Esophagus (tissue), 2 donors: Measurements from ENCODE around the gene MBNL1. TPM values are rescaled to one million over a fixed set of nuclear protein-coding genes. Genes with fewer than 3 reads are reported as not detected.
A peak's percentile ranks its signal among the peaks of the same experiment; 100 is the strongest.

ENCODE experiments used
- H3K27ac ChIP-seq, 2 donors: one replicate each; pipeline ENCODE4 v1.5.1; 2013; ENCODE audit warnings: low read depth in 2 of 2, mild to moderate bottlenecking in 2 of 2, inconsistent platforms in 1 of 2, low read length in 1 of 2, moderate library complexity in 1 of 2
- H3K27me3 ChIP-seq, 2 donors: one replicate each; pipeline ENCODE4 v1.6.1; 2013; ENCODE audit warnings: low read length in 2 of 2, control low read depth in 1 of 2, mild to moderate bottlenecking in 1 of 2; ENCODE audit not compliant: insufficient read depth in 2 of 2, control insufficient read depth in 1 of 2
- H3K36me3 ChIP-seq, 2 donors: one replicate each; pipeline ENCODE4 v1.6.1; 2013; ENCODE audit warnings: low read length in 1 of 2; ENCODE audit not compliant: control insufficient read depth in 2 of 2, insufficient read depth in 2 of 2
- H3K4me1 ChIP-seq, 2 donors: one replicate each; pipeline ENCODE4 v1.6.1; 2013; ENCODE audit warnings: low read length in 1 of 2; ENCODE audit not compliant: control insufficient read depth in 2 of 2, insufficient read depth in 2 of 2
- H3K4me3 ChIP-seq, 2 donors: one replicate each; pipeline ENCODE4 v1.5.1; 2013; ENCODE audit warnings: low read length in 2 of 2, mild to moderate bottlenecking in 2 of 2, low read depth in 1 of 2, moderate library complexity in 1 of 2
- H3K9me3 ChIP-seq, 2 donors: one replicate each; pipeline ENCODE4 v1.6.1; 2013; ENCODE audit warnings: mild to moderate bottlenecking in 2 of 2, low read depth in 1 of 2, low read length in 1 of 2, moderate library complexity in 1 of 2; ENCODE audit not compliant: control insufficient read depth in 2 of 2, insufficient read depth in 1 of 2
- WGBS, 2 donors: extraction: QIAGEN DNeasy Blood & Tissue Kit; methylation state at CpG; one replicate each; pipeline ENCODE4 v1.1.7; 2013; 5-methylcytosine and 5-hydroxymethylcytosine counted together
- polyA plus RNA-seq, 2 donors: library from polyadenylated mRNA; stranded (reverse); fragments of 200-250 nt; gene quantifications; one replicate each; pipeline ENCODE4 v1.2.3, GENCODE V29; 2013
- donor health status: healthy with polysubstance abuse.
- donor health status: Bipolar disorder and iron deficiency.

MBNL1 gene
- polyA plus RNA-seq, 2 donors = 23.6 to 28.6 TPM

DNA sequence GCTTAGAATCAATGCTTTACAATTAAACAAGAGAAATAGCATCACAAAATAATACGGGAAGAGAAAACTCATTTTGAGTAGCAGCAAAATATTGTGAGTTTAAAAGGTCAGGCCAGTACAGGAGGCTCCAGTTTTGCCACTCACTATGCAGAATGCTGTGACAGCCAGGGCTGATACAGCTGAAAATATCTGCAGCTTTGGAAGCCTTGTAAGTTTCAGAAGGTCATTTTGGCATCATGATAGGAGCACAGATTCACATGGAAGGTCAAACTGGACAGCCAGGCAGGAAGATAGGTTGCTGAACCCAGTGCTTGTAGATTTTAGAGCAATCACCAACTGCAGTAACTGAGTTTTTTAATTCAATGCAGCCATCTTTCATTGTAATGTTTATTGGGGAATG, 14.1 kb downstream of the MBNL1 start:
- H3K4me1 ChIP-seq = peaks cover 0 to 2% of the 10 kb centered on the region in 2 donors
- H3K36me3 ChIP-seq = no peaks in the 10 kb centered on the region
- H3K27me3 ChIP-seq = no peaks in the 10 kb centered on the region
- no peak overlapping the region for H3K4me3 ChIP-seq
- 36 to 37% methylated on average over 1 of the region's 1 CpG for WGBS, 2 donors
- H3K9me3 ChIP-seq = no peaks in the 10 kb centered on the region
- peak overlapping the region in 1 of 2 donors; percentile 15 for H3K27ac ChIP-seq

GRCh38 chr3:152283492-152284381, 15.0 kb downstream of the MBNL1 start:
- Histone ChIP-seq H3K27ac (no peak overlapping the region), H3K9me3 (no peaks in the 10 kb centered on the region), H3K4me3 (no peak overlapping the region), H3K27me3 (no peaks in the 10 kb centered on the region), H3K4me1 (peaks cover 0 to 2% of the 10 kb centered on the region in 2 donors), H3K36me3 (no peaks in the 10 kb centered on the region)
- WGBS, 2 donors = 75 to 90% methylated on average over 2 of the region's 2 CpGs

DNA sequence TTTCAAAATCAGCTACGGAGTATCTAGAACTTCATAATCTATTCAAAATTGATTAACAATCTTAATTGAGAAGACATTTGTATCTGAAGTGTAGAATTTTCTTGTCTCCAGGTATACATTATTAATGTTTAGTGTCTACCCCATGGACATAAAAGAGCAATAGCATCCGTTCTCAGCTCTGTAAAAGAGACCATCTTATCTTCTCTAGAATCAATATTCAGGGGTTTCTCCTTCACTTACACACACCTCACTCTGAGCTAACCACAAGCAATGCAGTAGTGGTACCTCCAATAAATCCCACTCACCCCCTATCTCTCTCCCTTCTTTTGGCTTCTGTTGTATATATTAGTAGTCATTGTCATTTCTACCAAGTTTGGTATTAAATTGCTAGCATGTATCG, 16.2 kb downstream of the MBNL1 start:
- 63 to 64% methylated on average over 3 of the region's 3 CpGs for WGBS, 2 donors
- no peaks in the 10 kb centered on the region for H3K36me3 ChIP-seq
- peaks cover 0 to 2% of the 10 kb centered on the region in 2 donors for H3K4me1 ChIP-seq
- H3K27me3 ChIP-seq = no peaks in the 10 kb centered on the region
- no peak overlapping the region for H3K27ac ChIP-seq
- H3K9me3 ChIP-seq = no peaks in the 10 kb centered on the region
- H3K4me3 ChIP-seq = no peak overlapping the region

DNA sequence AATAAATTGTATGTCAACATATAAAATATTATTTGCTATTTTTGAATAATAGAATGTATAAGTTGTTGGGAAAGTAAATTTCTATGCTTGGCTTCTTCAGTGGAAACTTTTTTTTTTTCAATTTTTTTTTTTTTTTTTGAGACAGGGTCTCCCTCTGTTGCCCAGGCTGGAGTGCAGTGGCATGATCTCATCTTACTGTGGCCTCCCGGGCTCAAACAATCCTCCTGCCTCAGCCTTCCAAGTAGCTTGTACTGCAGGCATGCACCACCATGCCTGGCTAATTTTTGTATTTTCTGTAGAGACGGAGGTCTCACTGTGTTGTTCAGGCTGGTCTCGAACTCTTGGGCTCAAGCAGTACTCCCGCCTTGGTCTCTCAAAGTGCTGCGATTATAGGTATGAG, 16.8 kb downstream of the MBNL1 start:
- H3K27ac ChIP-seq = no peak overlapping the region
- H3K27me3 ChIP-seq = no peaks in the 10 kb centered on the region
- H3K4me1 ChIP-seq = peaks cover 0 to 2% of the 10 kb centered on the region in 2 donors
- H3K9me3 ChIP-seq = no peaks in the 10 kb centered on the region
- WGBS, 2 donors = 93 to 94% methylated on average over 5 of the region's 5 CpGs
- no peaks in the 10 kb centered on the region for H3K36me3 ChIP-seq
- H3K4me3 ChIP-seq = no peak overlapping the region

DNA sequence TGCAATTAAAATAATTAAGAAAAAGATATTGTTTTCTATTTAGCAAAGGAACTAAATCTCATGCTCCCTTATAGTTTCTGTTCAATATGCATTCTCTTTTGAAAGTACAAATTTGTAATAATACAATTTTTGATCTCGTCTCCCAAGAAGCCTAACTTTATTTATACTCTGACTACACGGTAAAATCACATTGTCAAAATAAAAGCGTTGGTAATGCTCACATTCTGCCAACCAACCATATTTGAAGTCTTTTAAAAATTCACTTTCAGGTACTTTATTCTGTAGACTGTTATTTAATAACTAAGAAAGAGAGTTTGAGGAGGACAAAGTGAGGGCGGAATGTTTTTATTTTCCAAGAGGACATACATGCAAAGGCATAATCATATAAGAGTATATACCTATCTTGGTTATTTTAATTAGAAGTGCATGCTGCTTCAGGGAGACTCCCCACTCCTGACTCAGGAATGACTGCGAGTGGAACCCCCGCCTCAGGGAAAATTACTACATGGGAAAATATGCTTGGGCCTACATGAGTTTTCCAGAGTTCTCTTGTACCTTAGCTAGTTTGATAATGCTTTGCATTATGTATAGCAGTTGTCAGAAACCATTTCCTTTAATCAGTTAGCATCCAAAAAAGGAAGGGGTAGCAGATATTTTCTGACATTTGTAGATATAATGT, 19.3 kb downstream of the MBNL1 start:
- WGBS, 2 donors = 47 to 58% methylated on average over 6 of the region's 6 CpGs
- H3K9me3 ChIP-seq = no peaks in the 10 kb centered on the region
- no peaks in the 10 kb centered on the region for H3K36me3 ChIP-seq
- H3K27me3 ChIP-seq = no peaks in the 10 kb centered on the region
- peaks cover 0 to 2% of the 10 kb centered on the region in 2 donors for H3K4me1 ChIP-seq
- H3K27ac ChIP-seq = no peak overlapping the region
- H3K4me3 ChIP-seq = no peak overlapping the region

DNA sequence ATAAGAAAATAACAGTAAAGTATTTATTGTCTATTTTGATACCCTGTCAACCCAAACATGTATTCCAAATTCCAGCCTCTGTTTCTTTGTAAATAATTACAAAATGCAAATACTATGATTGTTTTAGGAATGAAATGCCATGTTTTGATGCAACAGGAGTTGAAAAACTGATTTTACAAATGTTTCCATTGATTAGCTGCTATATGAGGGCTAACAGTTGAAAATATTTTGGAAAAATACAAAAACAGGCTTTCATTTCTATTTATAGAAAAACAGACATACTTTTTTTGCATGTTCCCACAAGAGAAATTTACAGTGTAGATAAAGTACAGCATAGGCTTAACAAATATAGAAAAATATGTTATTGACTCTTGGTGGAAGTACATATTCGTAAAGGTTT, 20.0 kb downstream of the MBNL1 start:
- Histone ChIP-seq H3K9me3 (no peaks in the 10 kb centered on the region), H3K36me3 (no peaks in the 10 kb centered on the region), H3K4me1 (no peaks in the 10 kb centered on the region), H3K27ac (no peak overlapping the region), H3K4me3 (no peak overlapping the region), H3K27me3 (no peaks in the 10 kb centered on the region)
- 85 to 86% methylated on average over 1 of the region's 1 CpG for WGBS, 2 donors

DNA sequence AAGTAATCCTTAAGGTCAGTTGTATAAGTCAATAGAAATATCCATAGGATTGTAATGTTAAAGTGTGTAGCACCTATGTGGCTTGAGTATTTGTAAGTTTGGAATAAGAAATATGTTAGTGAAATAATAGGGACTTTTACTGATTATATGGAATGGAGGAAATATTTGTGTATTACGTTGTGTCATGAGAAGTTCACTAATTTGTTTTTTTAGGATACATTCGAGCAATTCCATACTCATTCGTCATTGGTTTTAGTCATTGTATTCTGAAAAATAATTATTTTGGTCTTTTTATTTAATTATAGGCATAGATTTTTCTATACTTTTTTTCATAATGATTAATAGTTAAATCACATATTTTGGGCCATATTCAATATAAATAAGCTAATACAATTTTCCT, 21.0 kb downstream of the MBNL1 start:
- H3K4me1 ChIP-seq = no peaks in the 10 kb centered on the region
- WGBS, 2 donors = 84 to 85% methylated on average over 3 of the region's 3 CpGs
- H3K27me3 ChIP-seq = no peaks in the 10 kb centered on the region
- no peak overlapping the region for H3K4me3 ChIP-seq
- H3K9me3 ChIP-seq = no peaks in the 10 kb centered on the region
- no peak overlapping the region for H3K27ac ChIP-seq
- H3K36me3 ChIP-seq = no peaks in the 10 kb centered on the region

DNA sequence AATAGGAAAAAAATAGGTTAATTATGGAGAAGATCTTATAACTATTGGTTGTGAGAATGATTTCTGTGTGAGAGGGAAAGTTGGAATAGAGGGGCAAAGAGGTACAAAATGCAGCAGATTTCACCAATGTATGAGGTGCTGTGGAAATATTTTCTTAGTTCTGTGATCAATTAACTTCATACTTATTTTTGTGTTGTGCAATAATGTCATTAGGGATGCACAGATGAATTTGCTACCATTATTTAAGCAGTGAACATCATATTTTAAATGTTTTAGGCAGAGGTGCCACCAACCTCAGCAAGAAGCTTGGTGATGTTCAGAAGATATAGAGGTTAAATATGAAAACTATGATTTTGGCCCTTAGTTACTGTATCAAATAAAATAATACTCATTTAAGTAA, 21.6 kb downstream of the MBNL1 start:
- Histone ChIP-seq H3K4me3 (no peak overlapping the region), H3K27me3 (no peaks in the 10 kb centered on the region), H3K27ac (no peak overlapping the region), H3K36me3 (no peaks in the 10 kb centered on the region), H3K9me3 (no peaks in the 10 kb centered on the region), H3K4me1 (no peaks in the 10 kb centered on the region)

- Histone ChIP-seq H3K27ac (no peak overlapping the region), H3K36me3 (no peaks in the 10 kb centered on the region)
These were observed 22.5 kb downstream of the MBNL1 start for GRCh38 chr3:152291238-152291637.

More at GRCh38 chr3:152291238-152291637, 22.5 kb downstream of the MBNL1 start:
- WGBS, 2 donors = 77 to 78% methylated on average over 5 of the region's 5 CpGs
- Histone ChIP-seq H3K4me1 (no peaks in the 10 kb centered on the region), H3K9me3 (no peaks in the 10 kb centered on the region), H3K27me3 (no peaks in the 10 kb centered on the region), H3K4me3 (no peak overlapping the region)
